Measurements from ENCODE around the gene CYS1.

GRCh38 chr2:10087360-10087759 is 7.1 kb upstream of the CYS1 start:
- TF ChIP-seq SRSF4 (IDR thresholded peaks at IDR 0.05; ENCODE audit: low read depth, low read length, poor library complexity, severe bottlenecking) = no peak
- TF ChIP-seq POLR2AphosphoS5 (IDR thresholded peaks at IDR 0.05; ENCODE audit: low read depth, low read length) = no peak
- no peak for TF ChIP-seq CBFB (CRISPR knock-in tag; IDR thresholded peaks at IDR 0.05)
- TF ChIP-seq PITX1 (CRISPR knock-in tag; IDR thresholded peaks at IDR 0.05) = no peak
- no peak for TF ChIP-seq JUN (CRISPR knock-in tag; IDR thresholded peaks at IDR 0.05)
- no peak for TF ChIP-seq ZFY (CRISPR knock-in tag; IDR thresholded peaks at IDR 0.05)
- TF ChIP-seq HOXA7 (CRISPR knock-in tag; IDR thresholded peaks at IDR 0.05) = no peak
- TF ChIP-seq REST (IDR thresholded peaks at IDR 0.05; ENCODE audit: borderline replicate concordance in 1 of 2, low read depth in 1 of 2, low read length in 2 of 2) = no peak
- TF ChIP-seq ZNF776 (CRISPR knock-in tag; IDR thresholded peaks at IDR 0.05) = no peak
- no peak for TF ChIP-seq ZNF646 (CRISPR knock-in tag; IDR thresholded peaks at IDR 0.05)
- TF ChIP-seq FOXK2 (IDR thresholded peaks at IDR 0.05) = no peak

Measured in HepG2 (cell line).